KMS-11 (cell line): ENCODE data around the gene ARHGEF1.

Source experiments
- H2AFZ ChIP-seq: fragments of 200-600 bp; sonication (generic); 2 replicates; pipeline ENCODE4 v1.6.1; 2016; ENCODE audit warnings: antibody characterized with exemption, mixed run types, low read depth
- H3K27ac ChIP-seq: fragments of 200-600 bp; sonication (generic); 2 replicates; pipeline ENCODE4 v1.6.1; 2016; ENCODE audit warnings: mild to moderate bottlenecking, mixed run types
- H3K27me3 ChIP-seq: fragments of 200-600 bp; sonication (generic); 2 replicates; pipeline ENCODE4 v1.6.1; 2017; ENCODE audit warnings: mild to moderate bottlenecking, low read depth, mixed run types, moderate library complexity; ENCODE audit not compliant: insufficient read depth
- H3K36me3 ChIP-seq: fragments of 200-600 bp; sonication (generic); 2 replicates; pipeline ENCODE4 v1.6.1; 2017; ENCODE audit warnings: mild to moderate bottlenecking, mixed run types; ENCODE audit not compliant: insufficient read depth
- H3K4me1 ChIP-seq: fragments of 200-600 bp; sonication (generic); 2 replicates; pipeline ENCODE4 v1.6.1; 2016; ENCODE audit warnings: mild to moderate bottlenecking, low read depth, mixed run types; ENCODE audit not compliant: poor library complexity, severe bottlenecking
- H3K4me2 ChIP-seq: fragments of 200-600 bp; sonication (generic); 2 replicates; pipeline ENCODE4 v1.7.0; 2016; ENCODE audit warnings: mild to moderate bottlenecking, mixed run types
- H3K4me3 ChIP-seq: fragments of 200-600 bp; sonication (generic); IDR thresholded peaks from 2 replicates; pipeline ENCODE4 v1.6.1; 2017; ENCODE audit warnings: low read depth, low read length, mixed read lengths; ENCODE audit not compliant: insufficient read depth
- H3K79me2 ChIP-seq: fragments of 200-600 bp; sonication (generic); 2 replicates; pipeline ENCODE4 v1.6.1; 2016; ENCODE audit warnings: low read depth, mixed run types; ENCODE audit not compliant: insufficient read depth
- H3K9ac ChIP-seq: fragments of 200-600 bp; sonication (generic); 2 replicates; pipeline ENCODE4 v1.6.1; 2016; ENCODE audit warnings: mild to moderate bottlenecking, mixed run types
- H4K20me1 ChIP-seq: fragments of 200-600 bp; sonication (generic); 2 replicates; pipeline ENCODE4 v1.6.1; 2016; ENCODE audit warnings: mild to moderate bottlenecking, mixed run types; ENCODE audit not compliant: insufficient read depth
- TF ChIP-seq, protein P1 (sequence below): fragments of 200-600 bp; sonication (generic); conservative IDR thresholded peaks from 2 replicates; pipeline ENCODE4 v1.6.1; 2017; ENCODE audit warnings: low read depth, mild to moderate bottlenecking, antibody characterized with exemption, low read length, moderate library complexity, mixed read lengths

The ARHGEF1 gene

DNA sequence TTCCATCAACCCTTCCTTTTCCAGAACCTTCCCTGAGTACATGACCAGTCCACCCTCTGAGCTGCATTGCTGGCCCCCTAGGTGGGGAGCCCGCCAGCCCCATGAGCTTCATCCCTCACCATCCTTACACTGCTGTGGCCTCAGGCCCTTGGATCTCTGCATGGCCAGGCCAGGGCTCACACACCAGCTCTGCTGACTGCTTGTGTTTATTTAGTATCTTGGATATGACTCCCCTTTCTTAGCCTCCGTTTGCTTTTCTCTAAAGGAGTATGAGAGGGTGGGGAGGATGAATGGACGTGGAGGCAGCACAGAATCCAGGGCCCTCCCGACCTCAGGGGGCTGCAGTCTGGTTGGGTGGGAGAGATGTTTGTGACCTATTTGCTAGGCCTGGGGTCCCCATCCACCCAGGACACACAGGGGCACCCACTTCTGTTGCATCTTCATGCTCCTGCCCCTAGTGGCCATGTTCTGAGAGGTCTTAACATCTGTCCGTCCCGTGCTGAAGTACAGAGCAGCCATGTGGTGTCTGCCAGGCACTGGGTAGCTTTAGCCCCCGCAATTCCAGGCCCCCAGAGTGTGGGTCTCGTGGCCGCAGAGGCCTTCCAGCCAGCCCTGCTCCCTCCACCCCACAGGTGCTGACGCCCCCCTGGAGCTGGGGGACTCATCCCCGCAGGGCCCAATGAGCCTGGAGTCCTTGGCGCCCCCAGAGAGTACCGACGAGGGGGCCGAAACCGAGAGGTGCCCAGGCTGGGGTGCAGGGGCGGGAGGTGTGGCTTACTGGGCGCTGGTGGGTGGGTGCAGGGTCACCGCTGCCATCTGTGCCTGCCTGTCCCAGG lies 13.0 kb downstream of the ARHGEF1 start:
- Histone ChIP-seq H4K20me1 (no peaks in the 10 kb centered on the region), H3K9ac (no peak overlapping the region), H3K4me2 (no peak overlapping the region), H3K4me1 (no peaks in the 10 kb centered on the region), H3K27me3 (no peaks in the 10 kb centered on the region), H3K36me3 (no peaks in the 10 kb centered on the region; the same call in 1 of the 2 replicates), H3K27ac (no peak overlapping the region), H3K79me2 (no peaks in the 10 kb centered on the region), H2AFZ (no peak overlapping the region), H3K4me3 (no peak overlapping the region)
- TF ChIP-seq, protein P1, sequence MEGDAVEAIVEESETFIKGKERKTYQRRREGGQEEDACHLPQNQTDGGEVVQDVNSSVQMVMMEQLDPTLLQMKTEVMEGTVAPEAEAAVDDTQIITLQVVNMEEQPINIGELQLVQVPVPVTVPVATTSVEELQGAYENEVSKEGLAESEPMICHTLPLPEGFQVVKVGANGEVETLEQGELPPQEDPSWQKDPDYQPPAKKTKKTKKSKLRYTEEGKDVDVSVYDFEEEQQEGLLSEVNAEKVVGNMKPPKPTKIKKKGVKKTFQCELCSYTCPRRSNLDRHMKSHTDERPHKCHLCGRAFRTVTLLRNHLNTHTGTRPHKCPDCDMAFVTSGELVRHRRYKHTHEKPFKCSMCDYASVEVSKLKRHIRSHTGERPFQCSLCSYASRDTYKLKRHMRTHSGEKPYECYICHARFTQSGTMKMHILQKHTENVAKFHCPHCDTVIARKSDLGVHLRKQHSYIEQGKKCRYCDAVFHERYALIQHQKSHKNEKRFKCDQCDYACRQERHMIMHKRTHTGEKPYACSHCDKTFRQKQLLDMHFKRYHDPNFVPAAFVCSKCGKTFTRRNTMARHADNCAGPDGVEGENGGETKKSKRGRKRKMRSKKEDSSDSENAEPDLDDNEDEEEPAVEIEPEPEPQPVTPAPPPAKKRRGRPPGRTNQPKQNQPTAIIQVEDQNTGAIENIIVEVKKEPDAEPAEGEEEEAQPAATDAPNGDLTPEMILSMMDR, result peak; percentile 50

DNA sequence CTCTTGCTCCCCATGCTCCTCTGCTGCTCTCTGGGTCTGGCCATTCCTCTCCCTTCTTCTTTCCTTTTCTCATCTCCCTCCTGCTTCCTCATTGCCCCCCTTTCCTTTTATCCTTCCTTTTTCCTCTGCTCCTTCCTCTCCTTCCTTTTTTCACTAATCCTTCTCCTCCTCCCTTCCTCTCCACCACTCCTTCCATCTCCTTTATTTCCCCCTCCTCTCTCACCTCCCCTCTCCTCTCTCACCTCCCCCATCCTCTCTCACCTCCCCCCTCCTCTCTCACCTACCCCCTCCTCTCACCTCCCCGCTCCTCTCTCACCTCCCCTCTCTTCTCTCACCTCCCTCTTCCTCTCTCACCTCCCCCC lies 13.6 kb downstream of the ARHGEF1 start:
- H3K4me1 ChIP-seq, result no peaks in the 10 kb centered on the region
- no peaks in the 10 kb centered on the region for H3K79me2 ChIP-seq
- H3K4me2 ChIP-seq, result no peak overlapping the region
- no peaks in the 10 kb centered on the region for H3K27me3 ChIP-seq
- H2AFZ ChIP-seq, result no peak overlapping the region
- no peaks in the 10 kb centered on the region; the same call in 1 of the 2 replicates for H3K36me3 ChIP-seq
- no peak overlapping the region for H3K4me3 ChIP-seq
- no peak overlapping the region for H3K27ac ChIP-seq
- TF ChIP-seq, protein P1, result no peak
- H3K9ac ChIP-seq, result no peak overlapping the region
- H4K20me1 ChIP-seq, result no peaks in the 10 kb centered on the region

DNA sequence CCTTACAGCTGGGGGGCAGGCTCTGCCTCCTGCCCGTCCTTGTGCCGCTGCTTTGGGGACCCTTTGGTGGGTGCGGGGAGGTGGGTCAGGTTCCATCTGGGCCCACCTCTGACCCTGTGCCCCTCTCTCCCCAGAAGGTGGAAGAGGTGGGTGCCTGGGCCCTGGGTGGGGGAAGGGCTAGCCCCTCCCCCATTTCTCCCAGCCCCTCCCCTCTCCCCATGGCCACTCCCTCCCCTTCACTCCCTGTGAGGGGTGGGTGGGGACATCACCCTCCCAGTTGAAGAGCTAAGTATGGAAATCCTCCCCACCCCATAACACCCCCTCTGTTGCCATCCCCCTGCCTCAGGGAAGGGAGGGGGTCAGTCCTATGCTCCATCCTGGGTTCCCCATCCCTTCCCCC lies 14.2 kb downstream of the ARHGEF1 start:
- H3K27ac ChIP-seq, result no peak overlapping the region
- no peaks in the 10 kb centered on the region; the same call in 1 of the 2 replicates for H3K36me3 ChIP-seq
- no peaks in the 10 kb centered on the region for H3K4me1 ChIP-seq
- H3K4me3 ChIP-seq, result no peak overlapping the region
- TF ChIP-seq, protein P1, result no peak
- H4K20me1 ChIP-seq, result no peaks in the 10 kb centered on the region
- H3K4me2 ChIP-seq, result no peak overlapping the region
- no peak overlapping the region for H3K9ac ChIP-seq
- H3K27me3 ChIP-seq, result no peaks in the 10 kb centered on the region
- H3K79me2 ChIP-seq, result no peaks in the 10 kb centered on the region
- no peak overlapping the region for H2AFZ ChIP-seq

DNA sequence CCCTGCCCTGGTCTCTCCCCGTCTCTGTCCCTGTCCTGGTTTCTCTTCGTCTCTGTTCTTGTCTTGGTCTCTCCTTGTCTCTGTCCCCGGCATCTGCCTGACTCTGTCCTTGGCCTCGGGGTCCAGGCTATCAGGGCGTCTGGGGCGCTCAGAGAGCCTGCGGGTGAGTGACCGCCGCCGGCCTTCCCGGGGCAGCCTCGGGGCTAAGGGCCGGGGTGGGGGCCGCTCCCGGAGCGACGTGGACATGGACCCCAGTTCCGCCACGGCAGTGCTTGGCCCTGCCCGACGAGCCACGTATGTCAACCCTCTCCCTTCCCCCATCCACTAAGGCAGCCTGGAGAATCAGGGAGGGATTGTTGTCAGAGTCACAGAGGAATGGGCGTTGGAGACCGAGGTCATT lies 14.8 kb downstream of the ARHGEF1 start:
- H3K27me3 ChIP-seq, result no peaks in the 10 kb centered on the region
- H2AFZ ChIP-seq, result no peak overlapping the region
- no peaks in the 10 kb centered on the region for H4K20me1 ChIP-seq
- no peaks in the 10 kb centered on the region; the same call in 1 of the 2 replicates for H3K36me3 ChIP-seq
- H3K27ac ChIP-seq, result no peak overlapping the region
- H3K4me1 ChIP-seq, result no peaks in the 10 kb centered on the region
- TF ChIP-seq, protein P1, result no peak
- H3K4me3 ChIP-seq, result no peak overlapping the region
- H3K9ac ChIP-seq, result no peak overlapping the region
- no peak overlapping the region for H3K4me2 ChIP-seq
- no peaks in the 10 kb centered on the region for H3K79me2 ChIP-seq
